Measurements from ENCODE around the gene NUAK1. TPM values are rescaled to one million over a fixed set of nuclear protein-coding genes. Genes with fewer than 3 reads are reported as not detected.

Gene NUAK1
- total RNA-seq, 1 experiment from 2014 or later, result 2.6 TPM

- intact Hi-C loops (cut with micrococcal nuclease), result no loop called here
- no TSS peak for BruUV-seq (replicated peaks)
- H3K27me3 Mint-ChIP-seq (ENCODE audit: insufficient read depth, unreplicated experiment), result no peaks in the 10 kb centered on the region
- no peak for TF ChIP-seq CTCF (IDR thresholded peaks at IDR 0.05; ENCODE audit: unreplicated experiment)
- no peak overlapping the region for H3K27ac Mint-ChIP-seq (ENCODE audit: low read depth, unreplicated experiment)
- no peak for DNase-seq (ENCODE audit: unreplicated experiment)
- H3K9me3 Mint-ChIP-seq (ENCODE audit: unreplicated experiment), result no peaks in the 10 kb centered on the region
- no peaks in the 10 kb centered on the region for H3K36me3 Mint-ChIP-seq (ENCODE audit: insufficient read depth, unreplicated experiment)
- no peak overlapping the region for H3K4me3 Mint-ChIP-seq (ENCODE audit: unreplicated experiment)
- no peaks in the 10 kb centered on the region for H3K4me1 Mint-ChIP-seq (ENCODE audit: insufficient read depth, unreplicated experiment)
- POLR2A ChIA-PET, result interaction anchor here (0.6 kb wide), 1 partner anchor 19 kb away, joined by 3 read pairs; no protein-coding TSS in a partner anchor
- CTCF ChIA-PET, result interaction anchor here (0.7 kb wide), 1 partner anchor 178 kb away, joined by 3 read pairs; no protein-coding TSS in a partner anchor
Observed at GRCh38 chr12:106048676-106049075, 90.1 kb downstream of the NUAK1 start.

GRCh38 chr12:106048016-106048415, 90.7 kb downstream of the NUAK1 start:
- no peak for DNase-seq (ENCODE audit: unreplicated experiment)
- H3K27me3 Mint-ChIP-seq (ENCODE audit: insufficient read depth, unreplicated experiment), result no peaks in the 10 kb centered on the region
- no peak overlapping the region for H3K27ac Mint-ChIP-seq (ENCODE audit: low read depth, unreplicated experiment)
- no peak for TF ChIP-seq CTCF (IDR thresholded peaks at IDR 0.05; ENCODE audit: unreplicated experiment)
- no peak overlapping the region for H3K4me3 Mint-ChIP-seq (ENCODE audit: unreplicated experiment)
- intact Hi-C loops (cut with micrococcal nuclease), result no loop called here
- no peaks in the 10 kb centered on the region for H3K4me1 Mint-ChIP-seq (ENCODE audit: insufficient read depth, unreplicated experiment)
- no TSS peak for BruUV-seq (replicated peaks)
- POLR2A ChIA-PET, result no interaction called here
- H3K9me3 Mint-ChIP-seq (ENCODE audit: unreplicated experiment), result no peaks in the 10 kb centered on the region
- CTCF ChIA-PET, result interaction anchor here (0.7 kb wide), 1 partner anchor 179 kb away, joined by 3 read pairs; no protein-coding TSS in a partner anchor
- no peaks in the 10 kb centered on the region for H3K36me3 Mint-ChIP-seq (ENCODE audit: insufficient read depth, unreplicated experiment)

GRCh38 chr12:106046947-106047346, 91.8 kb downstream of the NUAK1 start:
- H3K27ac Mint-ChIP-seq (ENCODE audit: low read depth, unreplicated experiment), result no peak overlapping the region

DNA sequence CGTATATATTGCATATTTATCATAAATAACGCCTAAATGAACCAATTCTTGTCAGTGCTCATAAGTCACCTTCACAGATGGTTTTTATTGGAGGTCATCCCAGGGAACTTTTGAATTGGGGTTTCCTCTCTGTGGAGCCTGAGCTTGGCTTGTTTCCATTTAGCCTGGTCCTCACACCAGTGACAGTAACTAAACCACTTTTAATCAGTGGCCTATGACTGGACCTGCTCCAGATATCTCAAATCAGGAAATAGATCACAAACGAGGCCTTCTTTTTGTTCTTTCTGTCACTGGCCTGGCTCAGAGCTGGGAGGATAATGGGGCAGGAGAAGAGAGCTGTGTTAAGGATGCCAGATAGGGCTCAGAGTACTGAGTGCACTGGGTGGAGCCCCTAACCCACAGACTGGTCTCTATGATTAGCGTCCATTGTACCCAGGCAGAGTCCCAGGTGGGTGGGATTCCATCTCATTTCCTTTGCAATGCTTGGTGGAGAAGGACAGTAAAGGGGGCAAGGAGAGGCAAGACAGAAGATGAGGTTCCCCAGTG, 92.4 kb downstream of the NUAK1 start:
- no peaks in the 10 kb centered on the region for H3K9me3 Mint-ChIP-seq (ENCODE audit: unreplicated experiment)
- TF ChIP-seq CTCF (IDR thresholded peaks at IDR 0.05; ENCODE audit: unreplicated experiment), result no peak
- H3K36me3 Mint-ChIP-seq (ENCODE audit: insufficient read depth, unreplicated experiment), result no peaks in the 10 kb centered on the region
- DNase-seq (ENCODE audit: unreplicated experiment), result no peak
- H3K27ac Mint-ChIP-seq (ENCODE audit: low read depth, unreplicated experiment), result no peak overlapping the region
- ChIA-PET POLR2A (interaction anchor here (0.7 to 1.2 kb wide), 2 partner anchors 90 to 488 kb away, joined by 4 to 5 read pairs; no protein-coding TSS in a partner anchor), CTCF (no interaction called here)
- no peaks in the 10 kb centered on the region for H3K4me1 Mint-ChIP-seq (ENCODE audit: insufficient read depth, unreplicated experiment)
- BruUV-seq (replicated peaks), result no TSS peak
- no peaks in the 10 kb centered on the region for H3K27me3 Mint-ChIP-seq (ENCODE audit: insufficient read depth, unreplicated experiment)
- intact Hi-C loops (cut with micrococcal nuclease), result no loop called here
- H3K4me3 Mint-ChIP-seq (ENCODE audit: unreplicated experiment), result no peak overlapping the region

More at GRCh38 chr12:106046947-106047346, 91.8 kb downstream of the NUAK1 start:
- POLR2A ChIA-PET, result interaction anchor here (1.2 kb wide), 1 partner anchor 89 kb away, joined by 4 read pairs; no protein-coding TSS in a partner anchor
- CTCF ChIA-PET, result no interaction called here
- H3K9me3 Mint-ChIP-seq (ENCODE audit: unreplicated experiment), result no peaks in the 10 kb centered on the region
- no peak for TF ChIP-seq CTCF (IDR thresholded peaks at IDR 0.05; ENCODE audit: unreplicated experiment)
- no peaks in the 10 kb centered on the region for H3K4me1 Mint-ChIP-seq (ENCODE audit: insufficient read depth, unreplicated experiment)
- no peaks in the 10 kb centered on the region for H3K27me3 Mint-ChIP-seq (ENCODE audit: insufficient read depth, unreplicated experiment)
- intact Hi-C loops (cut with micrococcal nuclease), result no loop called here
- DNase-seq (ENCODE audit: unreplicated experiment), result no peak
- no peaks in the 10 kb centered on the region for H3K36me3 Mint-ChIP-seq (ENCODE audit: insufficient read depth, unreplicated experiment)
- BruUV-seq (replicated peaks), result no TSS peak
- no peak overlapping the region for H3K4me3 Mint-ChIP-seq (ENCODE audit: unreplicated experiment)
